Measurements from ENCODE around the gene CD300LF. TPM values are rescaled to one million over a fixed set of nuclear protein-coding genes. Genes with fewer than 3 reads are reported as not detected.

Gene CD300LF
- polyA plus RNA-seq, 1 donor (not counting 4 experiments of a cell fraction or from before 2014, with no cell fraction given) = not detected

DNA sequence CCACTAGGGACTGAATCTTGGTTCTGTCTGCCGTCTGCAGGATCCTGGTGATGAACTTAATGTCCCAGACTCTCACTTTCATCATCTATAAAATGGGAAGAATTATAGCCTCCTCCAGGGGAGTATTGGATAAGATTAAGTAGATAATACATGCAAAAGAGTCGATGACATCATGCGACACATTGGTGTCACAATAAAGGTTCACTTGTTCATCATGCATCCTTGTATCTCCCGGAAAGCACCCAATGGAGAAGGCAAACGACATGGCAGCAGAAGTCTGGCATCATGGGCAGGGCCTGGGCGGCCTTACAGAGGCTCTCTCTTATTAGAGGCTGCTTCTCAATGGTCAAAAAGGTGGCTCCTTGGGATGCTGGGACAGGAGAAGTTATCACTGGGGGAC, 54.1 kb downstream of the CD300LF start:
- Histone ChIP-seq H3K79me2 (ENCODE audit: control insufficient read depth, insufficient read depth, low read length) (no peaks in the 10 kb centered on the region), H3K36me3 (ENCODE audit: control insufficient read depth in 2 of 2, extremely low read depth in 1 of 2, insufficient read depth in 2 of 2, low read length in 2 of 2) (no peaks in the 10 kb centered on the region), H3K9me3 (ENCODE audit: control insufficient read depth, low read depth, low read length) (no peaks in the 10 kb centered on the region), H3K9me1 (ENCODE audit: control insufficient read depth, extremely low read depth, insufficient read depth, low read length) (no peaks in the 10 kb centered on the region), H3K27ac (ENCODE audit: control insufficient read depth, insufficient read depth, low read length) (no peak overlapping the region), H3K27me3 (ENCODE audit: control insufficient read depth, extremely low read depth, insufficient read depth, low read length) (peaks cover 4% of the 10 kb centered on the region), H3K4me3 (ENCODE audit: control insufficient read depth in 2 of 3, extremely low read depth in 1 of 3, insufficient read depth in 2 of 3, low read depth in 1 of 3, low read length in 3 of 3) (no peak overlapping the region), H3K4me2 (ENCODE audit: control insufficient read depth, extremely low read depth, insufficient read depth, low read depth, low read length) (no peak overlapping the region), H2AFZ (ENCODE audit: control insufficient read depth, low read length) (no peak overlapping the region), H4K20me1 (ENCODE audit: control insufficient read depth, extremely low read depth, insufficient read depth, low read length) (no peaks in the 10 kb centered on the region), H3K9ac (ENCODE audit: control insufficient read depth, extremely low read depth, insufficient read depth, low read length) (no peak overlapping the region), H3K4me1 (ENCODE audit: control insufficient read depth, extremely low read depth, insufficient read depth, low read length) (no peaks in the 10 kb centered on the region)
- FAIRE-seq = no peak
- dilution Hi-C loops (cut with MboI; ENCODE audit: extremely low pct_ligation_motif_present, low sequenced_read_pairs) = no loop called here
- no peak for TF ChIP-seq EZH2 (IDR thresholded peaks at IDR 0.05; ENCODE audit: low read length)
- TF ChIP-seq, protein P1, sequence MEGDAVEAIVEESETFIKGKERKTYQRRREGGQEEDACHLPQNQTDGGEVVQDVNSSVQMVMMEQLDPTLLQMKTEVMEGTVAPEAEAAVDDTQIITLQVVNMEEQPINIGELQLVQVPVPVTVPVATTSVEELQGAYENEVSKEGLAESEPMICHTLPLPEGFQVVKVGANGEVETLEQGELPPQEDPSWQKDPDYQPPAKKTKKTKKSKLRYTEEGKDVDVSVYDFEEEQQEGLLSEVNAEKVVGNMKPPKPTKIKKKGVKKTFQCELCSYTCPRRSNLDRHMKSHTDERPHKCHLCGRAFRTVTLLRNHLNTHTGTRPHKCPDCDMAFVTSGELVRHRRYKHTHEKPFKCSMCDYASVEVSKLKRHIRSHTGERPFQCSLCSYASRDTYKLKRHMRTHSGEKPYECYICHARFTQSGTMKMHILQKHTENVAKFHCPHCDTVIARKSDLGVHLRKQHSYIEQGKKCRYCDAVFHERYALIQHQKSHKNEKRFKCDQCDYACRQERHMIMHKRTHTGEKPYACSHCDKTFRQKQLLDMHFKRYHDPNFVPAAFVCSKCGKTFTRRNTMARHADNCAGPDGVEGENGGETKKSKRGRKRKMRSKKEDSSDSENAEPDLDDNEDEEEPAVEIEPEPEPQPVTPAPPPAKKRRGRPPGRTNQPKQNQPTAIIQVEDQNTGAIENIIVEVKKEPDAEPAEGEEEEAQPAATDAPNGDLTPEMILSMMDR (optimal IDR thresholded peaks at IDR 0.05 in 1 of 3, IDR thresholded peaks at IDR 0.05 in 1 of 3, conservative IDR thresholded peaks at IDR 0.05 in 1 of 3; ENCODE audit: extremely low read depth in 1 of 3, insufficient read depth in 2 of 3, low read length in 3 of 3) = no peak
- no peak for DNase-seq (ENCODE audit: low read depth, low spot score)

GRCh38 chr17:74654742-74655141, 58.0 kb downstream of the CD300LF start:
- no peaks in the 10 kb centered on the region for H3K4me1 ChIP-seq (ENCODE audit: control insufficient read depth, extremely low read depth, insufficient read depth, low read length)
- peaks cover 13% of the 10 kb centered on the region for H3K27me3 ChIP-seq (ENCODE audit: control insufficient read depth, extremely low read depth, insufficient read depth, low read length)
- H3K27ac ChIP-seq (ENCODE audit: control insufficient read depth, insufficient read depth, low read length) = no peak overlapping the region
- DNase-seq (ENCODE audit: low read depth, low spot score) = no peak
- H3K9me1 ChIP-seq (ENCODE audit: control insufficient read depth, extremely low read depth, insufficient read depth, low read length) = no peaks in the 10 kb centered on the region
- dilution Hi-C loops (cut with MboI; ENCODE audit: extremely low pct_ligation_motif_present, low sequenced_read_pairs) = no loop called here
- no peak for FAIRE-seq
- H3K36me3 ChIP-seq (ENCODE audit: control insufficient read depth in 2 of 2, extremely low read depth in 1 of 2, insufficient read depth in 2 of 2, low read length in 2 of 2) = no peaks in the 10 kb centered on the region
- no peaks in the 10 kb centered on the region for H4K20me1 ChIP-seq (ENCODE audit: control insufficient read depth, extremely low read depth, insufficient read depth, low read length)
- no peak overlapping the region for H2AFZ ChIP-seq (ENCODE audit: control insufficient read depth, low read length)
- H3K4me3 ChIP-seq (ENCODE audit: control insufficient read depth in 2 of 3, extremely low read depth in 1 of 3, insufficient read depth in 2 of 3, low read depth in 1 of 3, low read length in 3 of 3) = no peak overlapping the region
- no peak for TF ChIP-seq EZH2 (IDR thresholded peaks at IDR 0.05; ENCODE audit: low read length)
- TF ChIP-seq, protein P1 (optimal IDR thresholded peaks at IDR 0.05 in 1 of 3, IDR thresholded peaks at IDR 0.05 in 1 of 3, conservative IDR thresholded peaks at IDR 0.05 in 1 of 3; ENCODE audit: extremely low read depth in 1 of 3, insufficient read depth in 2 of 3, low read length in 3 of 3) = no peak
- no peak overlapping the region for H3K4me2 ChIP-seq (ENCODE audit: control insufficient read depth, extremely low read depth, insufficient read depth, low read depth, low read length)
- no peak overlapping the region for H3K9ac ChIP-seq (ENCODE audit: control insufficient read depth, extremely low read depth, insufficient read depth, low read length)
- H3K9me3 ChIP-seq (ENCODE audit: control insufficient read depth, low read depth, low read length) = no peaks in the 10 kb centered on the region
- H3K79me2 ChIP-seq (ENCODE audit: control insufficient read depth, insufficient read depth, low read length) = no peaks in the 10 kb centered on the region

Measured in keratinocyte (primary cell).